Nephron progenitor cell (in vitro differentiated cells): ENCODE data around the gene MBD2.

Experiments used
- DNase-seq: peaks from one replicate; pipeline ENCODE4 v3.0.0; 2021
- H3K27ac Mint-ChIP-seq: 2 replicates; pipeline ENCODE4 v1.8.0; 2021; ENCODE audit warnings: mild to moderate bottlenecking, moderate library complexity, mixed read lengths
- H3K27me3 Mint-ChIP-seq: 2 replicates; pipeline ENCODE4 v1.8.0; 2021; ENCODE audit warnings: mild to moderate bottlenecking, low read depth, mixed read lengths; ENCODE audit not compliant: poor library complexity
- H3K36me3 Mint-ChIP-seq: 2 replicates; pipeline ENCODE4 v1.8.0; 2021; ENCODE audit warnings: low read depth, mixed read lengths
- H3K4me1 Mint-ChIP-seq: 2 replicates; pipeline ENCODE4 v1.8.0; 2021; ENCODE audit warnings: mixed read lengths
- H3K4me3 Mint-ChIP-seq: 2 replicates; pipeline ENCODE4 v1.8.0; 2021; ENCODE audit warnings: mild to moderate bottlenecking, moderate library complexity, mixed read lengths
- H3K9me3 Mint-ChIP-seq: 2 replicates; pipeline ENCODE4 v1.8.0; 2021; ENCODE audit warnings: mild to moderate bottlenecking, moderate library complexity, mixed read lengths
- TF ChIP-seq, protein P1 (sequence below): fragments of 200-600 bp; sonication (generic); IDR thresholded peaks from 2 replicates; pipeline ENCODE4 v1.5.0; 2021; ENCODE audit warnings: antibody characterized with exemption

MBD2 gene

DNA sequence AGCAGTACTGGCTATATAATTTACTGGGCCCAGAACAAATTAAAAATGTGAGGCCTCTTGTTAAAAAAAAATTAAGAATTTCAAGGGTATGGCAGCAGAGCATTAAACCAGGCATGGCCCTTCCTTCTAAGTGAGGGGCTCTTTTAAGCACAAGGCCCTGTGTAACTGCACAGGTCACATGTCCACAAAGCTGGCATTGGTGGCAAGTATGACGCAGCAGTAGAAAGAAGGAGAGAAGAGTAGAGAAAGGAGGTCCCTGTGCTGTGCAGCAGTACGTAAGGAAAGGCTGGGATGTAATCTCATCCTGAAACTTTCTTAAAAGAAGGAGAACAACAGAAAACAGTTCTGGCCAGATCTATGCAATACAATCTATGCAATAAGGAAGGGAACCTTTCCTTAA lies 51.2 kb downstream of the MBD2 start:
- H3K27ac Mint-ChIP-seq, result no peak overlapping the region
- H3K9me3 Mint-ChIP-seq, result no peaks in the 10 kb centered on the region
- H3K36me3 Mint-ChIP-seq, result no peaks in the 10 kb centered on the region
- no peak for DNase-seq
- no peak overlapping the region for H3K4me3 Mint-ChIP-seq
- TF ChIP-seq, protein P1, sequence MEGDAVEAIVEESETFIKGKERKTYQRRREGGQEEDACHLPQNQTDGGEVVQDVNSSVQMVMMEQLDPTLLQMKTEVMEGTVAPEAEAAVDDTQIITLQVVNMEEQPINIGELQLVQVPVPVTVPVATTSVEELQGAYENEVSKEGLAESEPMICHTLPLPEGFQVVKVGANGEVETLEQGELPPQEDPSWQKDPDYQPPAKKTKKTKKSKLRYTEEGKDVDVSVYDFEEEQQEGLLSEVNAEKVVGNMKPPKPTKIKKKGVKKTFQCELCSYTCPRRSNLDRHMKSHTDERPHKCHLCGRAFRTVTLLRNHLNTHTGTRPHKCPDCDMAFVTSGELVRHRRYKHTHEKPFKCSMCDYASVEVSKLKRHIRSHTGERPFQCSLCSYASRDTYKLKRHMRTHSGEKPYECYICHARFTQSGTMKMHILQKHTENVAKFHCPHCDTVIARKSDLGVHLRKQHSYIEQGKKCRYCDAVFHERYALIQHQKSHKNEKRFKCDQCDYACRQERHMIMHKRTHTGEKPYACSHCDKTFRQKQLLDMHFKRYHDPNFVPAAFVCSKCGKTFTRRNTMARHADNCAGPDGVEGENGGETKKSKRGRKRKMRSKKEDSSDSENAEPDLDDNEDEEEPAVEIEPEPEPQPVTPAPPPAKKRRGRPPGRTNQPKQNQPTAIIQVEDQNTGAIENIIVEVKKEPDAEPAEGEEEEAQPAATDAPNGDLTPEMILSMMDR, result no peak
- H3K27me3 Mint-ChIP-seq, result no peaks in the 10 kb centered on the region
- H3K4me1 Mint-ChIP-seq, result peaks cover 9% of the 10 kb centered on the region

DNA sequence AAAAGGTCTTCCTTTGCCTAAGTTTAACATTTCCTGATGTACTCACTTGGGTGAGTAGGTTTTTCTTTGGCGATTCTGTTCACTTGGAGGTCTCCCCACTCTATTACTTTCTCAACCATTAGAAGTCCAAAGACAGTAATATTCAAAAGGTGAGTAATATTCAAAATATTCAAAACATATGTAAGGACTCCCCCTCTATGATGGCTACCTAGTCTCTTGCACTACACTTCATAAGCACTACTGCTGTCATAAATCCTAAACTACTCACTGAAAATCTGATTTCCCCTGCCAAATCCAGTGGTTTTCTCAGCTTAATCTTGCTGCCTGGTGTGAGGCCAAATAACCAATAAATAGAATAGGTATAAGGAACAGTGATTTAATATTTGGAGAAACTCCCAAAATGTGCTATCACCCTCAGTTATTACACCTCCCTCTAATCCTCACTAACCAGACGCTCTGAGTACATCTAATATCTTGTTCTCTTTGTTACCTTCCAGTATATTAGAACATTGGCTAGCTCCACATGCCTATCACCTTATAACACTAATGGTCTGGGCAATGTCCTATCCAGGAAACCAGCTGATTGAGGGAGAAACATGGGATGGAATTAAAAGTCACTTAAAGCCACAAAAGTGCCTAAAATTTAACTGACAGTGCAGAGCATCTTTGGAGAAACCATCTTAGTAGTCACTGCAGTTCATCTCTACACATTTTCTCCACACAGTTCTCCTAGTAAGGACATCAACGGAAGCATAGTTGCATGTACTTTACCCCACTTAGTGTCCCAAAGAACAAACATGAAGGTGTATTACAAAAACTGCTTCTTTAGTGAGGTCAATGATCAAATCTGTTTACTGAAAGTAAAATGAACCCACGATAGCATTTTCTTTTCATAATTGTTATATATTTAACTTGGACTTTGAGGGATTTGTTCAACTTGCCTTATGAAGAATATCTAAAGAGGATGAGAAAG lies 54.8 kb downstream of the MBD2 start:
- no peak overlapping the region for H3K4me3 Mint-ChIP-seq
- H3K36me3 Mint-ChIP-seq, result no peaks in the 10 kb centered on the region
- TF ChIP-seq, protein P1, result no peak
- H3K27me3 Mint-ChIP-seq, result no peaks in the 10 kb centered on the region
- no peaks in the 10 kb centered on the region for H3K9me3 Mint-ChIP-seq
- peaks cover 9% of the 10 kb centered on the region for H3K4me1 Mint-ChIP-seq
- H3K27ac Mint-ChIP-seq, result no peak overlapping the region
- DNase-seq, result no peak

DNA sequence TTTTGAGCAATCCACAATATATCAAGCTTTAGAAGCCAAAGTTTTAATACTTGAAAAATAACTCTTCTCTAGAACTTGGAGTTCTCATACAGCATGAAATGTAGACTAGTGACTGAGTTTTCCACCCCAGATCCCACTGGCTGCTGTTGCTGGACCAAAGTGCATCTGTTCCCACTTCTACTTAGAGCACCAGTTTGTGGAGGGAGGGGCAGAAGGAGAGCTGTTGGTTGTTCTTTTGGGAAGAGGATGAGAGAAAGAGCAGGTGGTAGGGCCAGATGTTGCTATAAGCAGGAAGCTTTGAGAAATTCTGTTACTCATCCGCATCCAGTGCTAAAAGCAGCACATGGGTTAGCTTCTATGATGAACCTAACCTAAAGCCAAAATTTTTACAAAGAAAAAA lies 59.0 kb downstream of the MBD2 start:
- Mint-ChIP-seq H3K27ac (peak overlapping the region; percentile 37), H3K27me3 (no peaks in the 10 kb centered on the region), H3K4me1 (peaks cover 9% of the 10 kb centered on the region), H3K4me3 (no peak overlapping the region), H3K36me3 (peaks cover 4% of the 10 kb centered on the region), H3K9me3 (no peaks in the 10 kb centered on the region)
- DNase-seq, result no peak
- TF ChIP-seq, protein P1, result no peak

DNA sequence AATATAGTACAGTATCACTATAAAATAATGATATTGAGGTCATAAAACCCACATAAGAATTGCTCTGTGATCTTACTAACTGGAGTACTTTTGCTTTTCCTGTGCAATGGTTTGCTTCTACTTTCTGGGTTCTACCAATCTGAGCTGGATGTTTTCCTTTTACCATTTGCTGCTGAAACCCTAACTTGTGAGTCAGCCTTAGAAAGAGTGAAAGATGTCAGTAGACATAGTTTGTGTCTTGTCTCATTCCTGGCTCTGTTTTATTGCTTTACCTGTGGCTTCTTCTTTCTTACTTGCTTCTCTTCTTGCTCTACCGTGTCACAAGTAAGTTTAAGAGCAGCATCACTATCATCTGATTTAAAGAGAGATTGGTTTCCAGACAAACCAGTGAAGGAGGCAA lies 61.0 kb downstream of the MBD2 start:
- peaks cover 8% of the 10 kb centered on the region for H3K4me1 Mint-ChIP-seq
- H3K36me3 Mint-ChIP-seq, result peaks cover 15% of the 10 kb centered on the region
- no peaks in the 10 kb centered on the region for H3K27me3 Mint-ChIP-seq
- TF ChIP-seq, protein P1, result no peak
- no peak overlapping the region for H3K27ac Mint-ChIP-seq
- no peak for DNase-seq
- no peak overlapping the region for H3K4me3 Mint-ChIP-seq
- no peaks in the 10 kb centered on the region for H3K9me3 Mint-ChIP-seq

DNA sequence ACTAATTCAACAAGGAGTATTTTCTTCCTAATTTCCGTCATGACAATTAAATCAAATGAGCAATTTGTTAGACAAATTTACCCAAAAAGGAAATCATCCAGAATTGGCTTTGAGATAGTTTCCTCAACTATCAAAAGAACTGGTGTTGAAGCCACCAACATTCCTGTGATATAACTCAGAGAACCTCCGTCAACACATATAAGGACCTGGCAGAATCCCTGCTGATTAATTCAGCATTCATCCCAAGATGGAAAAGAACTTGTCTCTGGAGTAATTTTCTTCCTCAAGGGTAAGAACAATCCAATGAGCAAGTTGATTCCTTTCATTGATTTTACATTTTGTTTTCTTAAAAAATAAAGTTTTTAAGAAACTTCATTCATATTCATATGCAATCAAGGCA lies 62.0 kb downstream of the MBD2 start:
- TF ChIP-seq, protein P1, result no peak
- Mint-ChIP-seq H3K9me3 (no peaks in the 10 kb centered on the region), H3K27me3 (no peaks in the 10 kb centered on the region), H3K4me3 (no peak overlapping the region), H3K27ac (no peak overlapping the region), H3K4me1 (peaks cover 17% of the 10 kb centered on the region), H3K36me3 (peaks cover 20% of the 10 kb centered on the region)
- DNase-seq, result no peak

DNA sequence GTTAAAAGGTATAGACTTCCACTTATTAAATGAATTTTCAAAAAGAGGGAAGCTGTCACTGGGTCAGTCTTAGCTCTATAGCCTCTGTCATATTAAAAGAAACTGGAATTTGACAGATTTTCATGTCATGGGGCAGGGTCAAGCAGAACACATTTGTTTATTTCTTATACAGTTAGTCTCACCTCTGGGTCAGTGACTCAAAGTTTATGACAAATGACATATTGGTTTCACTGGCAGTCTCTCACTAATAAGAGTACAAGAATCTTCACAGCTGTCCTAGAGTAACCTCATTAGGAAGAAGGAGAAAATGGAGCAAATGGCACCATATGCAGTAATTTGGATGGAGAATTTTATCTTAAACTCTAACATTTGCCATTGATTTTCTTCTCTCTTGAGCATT lies 63.2 kb downstream of the MBD2 start:
- no peaks in the 10 kb centered on the region for H3K27me3 Mint-ChIP-seq
- peaks cover 17% of the 10 kb centered on the region for H3K4me1 Mint-ChIP-seq
- no peaks in the 10 kb centered on the region for H3K9me3 Mint-ChIP-seq
- no peak for DNase-seq
- H3K4me3 Mint-ChIP-seq, result no peak overlapping the region
- H3K27ac Mint-ChIP-seq, result no peak overlapping the region
- TF ChIP-seq, protein P1, result no peak
- peaks cover 20% of the 10 kb centered on the region for H3K36me3 Mint-ChIP-seq
